Transverse colon (tissue), 4 donors: ENCODE results near the gene CAMTA1.

ENCODE experiments used
- CTCF ChIP-seq, 5 experiments: fragments of 200-600 bp in 3 of 5; fragments of 450-650 bp in 2 of 5; sonication (generic) in 3 of 5; IDR thresholded peaks; 1 replicate in 2 of 5; 2 replicates in 3 of 5; pipeline ENCODE4 v1.5.1; 2016 to 2017; ENCODE audit warnings: antibody characterized with exemption in 5 of 5, inconsistent platforms in 3 of 5, mild to moderate bottlenecking in 2 of 5, moderate library complexity in 1 of 5
- EP300 ChIP-seq: sonication (generic); formaldehyde crosslinking; IDR thresholded peaks from one replicate; pipeline ENCODE4 v1.6.1; 2017; ENCODE audit warnings: antibody characterized with exemption, low read depth
- POLR2A ChIP-seq: fragments of 450-650 bp; IDR thresholded peaks from one replicate; pipeline ENCODE4 v1.6.1; 2016; ENCODE audit warnings: antibody characterized with exemption, mild to moderate bottlenecking, moderate library complexity
- POLR2AphosphoS5 ChIP-seq, 3 donors: sonication (generic); formaldehyde crosslinking; IDR thresholded peaks; one replicate each; pipeline ENCODE4 v1.6.1; 2016; ENCODE audit warnings: antibody characterized with exemption in 3 of 3

- TF ChIP-seq CTCF (IDR thresholded peaks at IDR 0.05): no peak
- no peak for TF ChIP-seq POLR2AphosphoS5 (IDR thresholded peaks at IDR 0.05)
- TF ChIP-seq POLR2A: no peak
- no peak for TF ChIP-seq EP300
These were observed 970.2 kb downstream of the CAMTA1 start for GRCh38 chr1:7755448-7755847.
